Measurements from ENCODE around the gene CHST11.

CHST11 gene

GRCh38 chr12:104434129-104434528, 22.6 kb upstream of the CHST11 start:
- DNase-seq, result no peak

- DNase-seq, result no peak
These were observed 21.6 kb upstream of the CHST11 start for GRCh38 chr12:104435175-104435574.

GRCh38 chr12:104435765-104436164, 21.0 kb upstream of the CHST11 start:
- no peak for DNase-seq

- no peak for DNase-seq
These were observed 20.0 kb upstream of the CHST11 start for GRCh38 chr12:104436790-104437189.

- DNase-seq, result no peak
These were observed 18.6 kb upstream of the CHST11 start for GRCh38 chr12:104438134-104438533.

- no peak for DNase-seq
These were observed 17.6 kb upstream of the CHST11 start for GRCh38 chr12:104439137-104439536.

- DNase-seq, result no peak
These were observed 13.7 kb upstream of the CHST11 start for GRCh38 chr12:104443008-104443407.

- DNase-seq, result no peak
These were observed 9.9 kb upstream of the CHST11 start for GRCh38 chr12:104446646-104447421.

- no peak for DNase-seq
These were observed 8.7 kb upstream of the CHST11 start for GRCh38 chr12:104448031-104448430.

- no peak for DNase-seq
These were observed 8.3 kb upstream of the CHST11 start for GRCh38 chr12:104448451-104448850.

- no peak for DNase-seq
These were observed 6.0 kb upstream of the CHST11 start for GRCh38 chr12:104450700-104451099.

- DNase-seq, result no peak
These were observed 4.7 kb upstream of the CHST11 start for GRCh38 chr12:104452087-104452486.

GRCh38 chr12:104453133-104453532, 3.6 kb upstream of the CHST11 start:
- no peak for DNase-seq

- DNase-seq, result no peak
These were observed 1.8 kb upstream of the CHST11 start for GRCh38 chr12:104454997-104455396.

- no peak for DNase-seq
These were observed 951 bp upstream of the CHST11 start for GRCh38 chr12:104455578-104456416.

GRCh38 chr12:104456950-104457745, 400 bp downstream of the CHST11 start:
- DNase-seq, result peak; percentile 27

- DNase-seq, result no peak
These were observed 1.3 kb downstream of the CHST11 start for GRCh38 chr12:104457746-104458693.

- no peak for DNase-seq
These were observed 2.1 kb downstream of the CHST11 start for GRCh38 chr12:104458694-104459367.

GRCh38 chr12:104459368-104459909, 2.7 kb downstream of the CHST11 start:
- DNase-seq, result no peak

GRCh38 chr12:104460041-104460719, 3.4 kb downstream of the CHST11 start:
- DNase-seq, result no peak
